Measurements from ENCODE around the gene VAV3.

Gene VAV3

DNA sequence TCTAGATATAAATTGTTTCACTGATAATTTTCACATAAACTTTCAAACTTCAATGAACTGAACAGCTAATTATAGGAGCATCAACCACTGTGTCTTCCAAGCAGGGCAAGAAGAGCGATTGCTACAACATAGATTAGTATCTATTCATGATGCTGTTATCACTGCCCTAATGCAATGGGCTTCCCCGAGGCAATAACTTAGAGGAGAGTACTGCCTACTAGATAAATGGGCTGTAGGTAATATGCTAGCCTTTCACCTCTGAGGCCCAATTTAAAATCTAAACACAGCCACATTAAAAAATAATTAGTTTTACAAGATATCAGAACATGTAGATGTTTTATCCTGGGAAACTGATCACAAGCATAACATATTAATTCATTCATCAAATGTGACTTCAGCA is 318.0 kb downstream of the VAV3 start:
- no peak for DNase-seq (ENCODE audit: low read depth)

DNA sequence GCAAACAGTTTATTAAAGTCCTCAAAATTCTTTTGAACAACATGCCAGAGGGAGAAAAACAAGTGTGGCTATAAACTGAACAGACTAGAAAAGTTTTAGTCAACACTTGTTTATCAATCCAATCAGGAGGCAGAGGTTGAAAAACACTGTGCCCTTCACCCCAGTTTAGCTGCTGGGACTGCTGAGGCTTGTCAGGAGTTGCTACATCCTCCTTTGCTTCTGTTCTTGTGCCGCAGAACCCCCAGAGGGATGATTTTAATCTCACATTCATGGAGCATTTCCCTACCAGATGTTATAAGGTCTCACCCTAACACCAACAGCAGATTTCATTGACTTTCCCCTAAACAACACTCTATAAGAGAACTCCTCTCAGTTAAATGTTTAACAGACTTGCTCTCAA is 321.2 kb downstream of the VAV3 start:
- no peak for DNase-seq (ENCODE audit: low read depth)

DNA sequence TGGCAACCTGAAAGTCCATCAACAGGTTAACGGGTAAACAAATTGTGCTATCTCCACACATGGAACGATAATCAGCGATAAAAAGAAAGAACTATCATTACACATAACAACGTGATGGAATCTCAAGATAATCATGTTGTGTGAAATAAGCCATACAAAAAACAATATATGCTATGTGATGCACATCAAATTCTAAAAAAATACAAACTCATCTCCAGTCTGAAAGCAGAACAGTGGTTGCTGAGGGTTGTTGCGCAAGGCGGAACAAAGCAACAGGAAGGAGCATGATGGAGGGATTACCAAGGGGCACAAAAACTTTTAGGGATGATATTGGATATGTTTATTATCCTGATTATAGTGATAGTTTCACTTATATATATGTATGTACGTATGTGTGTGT is 324.8 kb downstream of the VAV3 start:
- no peak for DNase-seq (ENCODE audit: low read depth)

DNA sequence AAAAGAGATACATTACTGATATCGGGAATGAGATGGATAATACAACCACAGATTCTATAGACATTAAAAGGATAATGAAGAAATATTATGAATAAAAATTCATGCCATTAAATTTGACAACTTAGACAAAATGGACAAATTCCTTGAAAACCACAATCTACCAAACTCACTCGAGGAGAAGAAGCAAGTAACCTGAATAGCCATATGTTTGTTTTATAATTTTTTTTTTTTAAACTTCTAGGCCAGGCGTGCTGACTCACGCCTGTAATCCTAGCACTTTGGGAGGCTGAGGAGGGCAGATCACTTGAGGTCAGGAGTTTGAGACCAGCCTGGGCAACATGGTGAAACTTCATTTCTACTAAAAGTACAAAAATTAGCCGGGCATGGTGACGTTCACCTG is 327.9 kb downstream of the VAV3 start:
- no peak for DNase-seq (ENCODE audit: low read depth)

DNA sequence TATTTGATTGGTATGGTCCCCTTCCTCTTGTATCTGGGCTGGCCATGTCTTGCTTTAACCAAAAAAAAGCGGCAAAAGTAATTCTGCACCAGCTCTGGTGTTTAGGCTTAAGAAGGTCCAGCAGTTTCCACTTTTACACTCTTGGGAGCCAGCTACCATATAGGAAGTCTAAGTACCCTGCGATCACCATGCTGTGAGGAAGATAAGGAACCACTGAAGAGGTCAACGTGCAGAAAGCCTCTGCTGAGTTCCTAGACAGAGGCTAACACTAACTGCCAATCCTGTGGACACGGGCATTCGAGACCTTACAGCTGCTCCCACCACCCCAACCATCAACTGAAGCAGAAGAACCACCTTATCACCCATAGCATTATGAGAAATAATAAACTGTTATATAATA is 331.4 kb downstream of the VAV3 start:
- no peak for DNase-seq (ENCODE audit: low read depth)

DNA sequence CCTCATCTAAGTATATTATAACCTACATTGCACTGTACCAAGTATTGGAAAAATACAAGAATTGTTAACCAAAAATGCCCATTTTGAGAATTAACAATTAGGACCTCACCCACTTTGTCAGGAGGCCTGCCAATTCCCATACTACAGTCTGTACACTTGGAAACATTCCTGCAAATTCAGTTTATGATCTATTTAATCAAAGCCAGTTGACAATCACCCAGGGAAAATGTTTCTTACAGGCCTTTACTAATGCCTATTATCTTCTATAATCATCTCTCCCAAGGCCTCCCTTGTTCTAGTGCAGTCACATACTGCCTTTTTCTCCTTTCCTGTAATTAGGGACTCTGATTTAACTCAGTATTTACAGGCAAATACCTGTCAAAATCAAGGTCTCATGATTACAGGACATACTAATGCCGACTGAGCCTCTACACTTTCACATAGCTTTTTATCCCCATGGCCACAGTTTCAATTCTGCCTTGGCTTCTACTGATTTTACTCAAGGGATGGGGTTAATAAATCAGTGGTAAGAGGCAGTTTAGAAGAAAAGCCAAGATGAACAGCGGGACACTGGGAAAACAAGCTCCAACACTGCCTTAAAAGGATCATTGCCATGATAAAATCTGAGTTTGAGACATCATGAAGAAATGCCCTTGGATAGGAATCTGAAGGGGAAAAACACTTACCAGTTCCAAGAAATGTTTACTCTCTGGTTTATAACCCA is 338.7 kb downstream of the VAV3 start:
- peak; percentile 8 for DNase-seq (ENCODE audit: low read depth)

DNA sequence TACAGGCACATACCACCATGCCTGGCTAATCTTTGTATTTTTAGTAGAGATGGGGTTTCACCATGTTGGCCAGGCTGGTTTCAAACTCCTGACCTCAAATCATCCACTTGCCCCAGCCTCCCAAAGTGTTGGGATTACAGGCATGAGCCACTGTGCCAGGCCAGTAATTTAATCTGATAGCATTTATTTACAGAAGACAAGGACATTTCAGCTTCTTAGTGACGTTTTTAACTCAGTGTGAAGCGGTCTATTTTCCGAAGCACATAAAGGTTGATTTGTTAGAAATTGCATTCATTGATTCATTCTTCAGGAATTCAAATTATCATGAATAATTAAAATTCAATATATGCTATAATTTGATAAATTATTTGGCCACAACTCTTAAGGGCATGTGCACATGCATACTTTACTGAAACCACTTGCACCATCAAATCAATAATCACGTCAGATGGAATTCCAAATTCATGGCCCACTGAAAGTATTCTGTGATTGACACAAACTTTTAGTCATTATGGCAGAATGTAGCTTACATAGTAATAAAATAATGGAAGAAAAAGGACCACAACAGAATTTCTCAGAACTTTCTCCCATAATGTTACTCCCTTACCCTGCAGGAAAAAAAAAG is 339.5 kb downstream of the VAV3 start:
- DNase-seq (ENCODE audit: low read depth): no peak

DNA sequence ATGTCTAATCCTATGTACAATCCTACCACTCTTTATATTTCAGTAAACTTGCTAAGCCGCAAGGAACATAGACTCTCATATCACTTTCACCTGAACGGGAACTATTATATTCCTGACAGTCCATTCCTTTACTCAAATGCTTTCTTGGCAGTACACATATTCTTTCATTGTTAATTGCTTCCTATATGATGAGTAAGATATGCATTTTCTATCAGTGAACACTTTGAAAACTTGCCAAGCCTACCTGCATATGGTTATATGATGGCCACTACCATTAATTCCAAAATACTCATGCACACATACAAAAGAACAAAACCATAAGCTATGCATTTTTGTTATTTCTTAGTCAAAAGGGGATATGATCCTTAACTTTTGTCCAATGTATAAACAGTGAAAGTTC is 341.5 kb downstream of the VAV3 start:
- DNase-seq (ENCODE audit: low read depth): no peak

DNA sequence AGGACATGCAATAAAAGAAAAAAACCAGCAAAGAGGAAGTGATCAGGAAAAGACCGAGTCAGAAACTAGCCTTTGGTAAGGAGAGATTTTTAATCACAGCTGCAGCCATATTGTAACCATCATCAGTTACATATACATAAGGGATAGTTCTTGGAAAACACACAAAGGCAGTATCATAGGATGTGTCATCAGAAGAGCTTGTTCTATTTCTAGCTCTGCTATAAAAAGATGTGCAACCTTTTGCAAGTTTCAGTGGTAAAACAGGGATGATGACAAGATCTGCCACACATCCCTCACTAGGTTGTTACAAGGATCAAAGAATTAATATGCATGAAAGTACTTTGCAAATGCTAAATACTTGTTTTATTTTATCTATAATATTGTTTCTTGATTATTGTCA is 342.0 kb downstream of the VAV3 start:
- DNase-seq (ENCODE audit: low read depth): peak; percentile 58

DNA sequence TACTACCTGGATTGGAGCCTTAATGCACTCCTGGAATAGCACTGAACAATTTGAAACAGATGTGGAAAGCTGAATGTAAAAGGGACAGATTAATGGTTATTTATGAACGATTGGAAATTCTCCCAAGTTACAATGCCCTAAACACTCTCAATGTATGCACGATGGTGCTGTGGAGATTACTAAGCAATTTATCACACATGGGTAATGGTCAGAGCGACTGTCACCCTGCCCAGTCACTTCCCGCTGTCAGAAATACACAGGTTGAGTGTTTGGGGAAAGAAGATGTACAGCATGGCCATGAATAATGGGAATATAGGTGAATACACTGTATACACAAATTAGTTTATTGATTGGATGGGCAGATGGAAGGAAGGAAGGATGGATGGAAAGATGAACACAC is 342.4 kb downstream of the VAV3 start:
- no peak for DNase-seq (ENCODE audit: low read depth)

DNA sequence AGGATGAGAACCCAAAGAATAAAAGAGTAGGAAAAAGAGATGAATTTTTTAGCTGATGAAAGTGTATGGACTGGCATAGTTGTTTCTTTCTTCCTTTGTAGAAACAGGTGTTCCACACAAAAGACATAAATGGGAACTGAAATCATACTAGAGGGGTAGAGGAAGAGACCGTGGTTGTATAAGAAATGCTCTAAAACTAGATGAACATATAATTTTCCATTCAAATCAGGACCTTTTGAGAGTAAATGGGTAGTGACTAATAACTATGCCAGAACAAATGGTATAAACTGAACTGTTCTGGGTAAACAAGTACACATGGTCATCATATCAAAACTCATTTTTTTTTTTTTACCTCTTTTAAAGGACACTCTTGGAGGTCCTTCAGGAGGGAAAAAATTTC is 344.2 kb downstream of the VAV3 start:
- DNase-seq (ENCODE audit: low read depth): no peak

DNA sequence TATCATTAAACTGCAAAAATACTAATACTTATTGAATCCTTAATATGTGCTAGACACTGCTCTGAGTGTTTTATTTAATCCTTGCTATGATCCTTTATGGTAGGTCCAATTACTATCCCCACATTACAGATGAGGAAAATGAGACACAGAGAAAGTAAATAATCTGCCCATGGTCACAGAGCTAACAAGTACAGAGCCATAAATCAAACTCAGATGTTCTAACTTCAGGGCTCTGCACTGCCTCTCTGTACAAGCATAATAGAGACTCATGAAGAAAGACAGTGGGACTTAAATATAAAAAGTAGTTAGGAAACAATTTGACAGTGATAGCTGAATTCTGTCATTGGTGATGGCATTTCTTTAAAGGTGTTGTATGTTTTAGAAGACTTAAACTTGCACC is 346.4 kb downstream of the VAV3 start:
- no peak for DNase-seq (ENCODE audit: low read depth)

DNA sequence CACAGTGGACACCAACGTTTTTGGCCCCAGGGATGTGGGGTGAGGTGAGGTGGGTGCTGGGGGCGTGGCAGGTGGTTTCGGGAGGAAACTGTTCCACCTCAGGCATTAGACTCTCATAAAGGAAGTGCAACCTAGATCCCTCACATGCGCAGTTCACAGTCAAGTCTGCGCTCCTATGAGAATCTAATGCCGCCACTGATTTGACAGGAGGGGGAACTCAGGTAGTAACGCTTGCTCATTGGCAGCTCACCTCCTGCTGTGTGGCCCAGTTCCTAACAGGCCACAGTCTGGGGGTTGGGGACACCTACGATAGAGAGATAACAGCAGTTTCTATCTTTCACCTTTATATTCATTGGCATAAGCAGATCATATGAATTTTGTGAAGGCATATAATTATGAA is 347.1 kb downstream of the VAV3 start:
- no peak for DNase-seq (ENCODE audit: low read depth)

DNA sequence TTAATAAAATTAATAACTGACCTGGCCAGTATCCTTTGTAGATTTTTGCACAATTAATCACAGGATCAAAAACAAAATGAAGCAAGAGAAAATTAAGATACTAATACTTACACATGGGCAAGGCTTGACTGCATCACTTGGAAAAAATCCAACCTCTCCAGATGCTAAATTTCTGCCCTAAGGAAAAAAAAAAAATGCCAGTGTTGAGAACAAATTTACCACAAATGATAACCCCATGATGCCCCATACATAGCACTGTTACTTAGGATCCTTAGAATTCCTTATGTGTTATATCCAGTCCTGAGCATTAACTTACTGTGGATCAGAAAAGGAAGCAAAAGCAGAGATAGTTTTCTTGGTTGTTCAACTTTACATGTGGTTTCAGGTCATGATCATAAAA is 347.5 kb downstream of the VAV3 start:
- no peak for DNase-seq (ENCODE audit: low read depth)

DNA sequence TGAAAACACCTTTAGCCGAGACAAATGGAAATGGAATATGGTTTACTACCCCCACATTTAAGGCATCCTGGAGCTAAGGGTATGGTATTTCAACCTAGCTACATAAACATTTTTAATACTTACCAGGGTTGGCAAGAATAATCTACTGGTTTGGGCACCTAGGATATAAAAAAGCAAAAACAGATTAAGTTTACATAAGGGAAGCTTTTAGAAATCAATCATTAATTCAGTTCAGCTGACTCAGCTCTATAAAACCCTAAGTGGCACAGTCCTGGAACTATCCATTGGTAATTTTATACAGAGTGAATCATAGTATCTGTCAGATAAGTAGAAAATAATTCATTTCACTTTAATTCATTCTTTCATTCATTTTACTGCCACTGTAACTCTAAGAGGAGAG is 355.2 kb downstream of the VAV3 start:
- DNase-seq (ENCODE audit: low read depth): no peak

DNA sequence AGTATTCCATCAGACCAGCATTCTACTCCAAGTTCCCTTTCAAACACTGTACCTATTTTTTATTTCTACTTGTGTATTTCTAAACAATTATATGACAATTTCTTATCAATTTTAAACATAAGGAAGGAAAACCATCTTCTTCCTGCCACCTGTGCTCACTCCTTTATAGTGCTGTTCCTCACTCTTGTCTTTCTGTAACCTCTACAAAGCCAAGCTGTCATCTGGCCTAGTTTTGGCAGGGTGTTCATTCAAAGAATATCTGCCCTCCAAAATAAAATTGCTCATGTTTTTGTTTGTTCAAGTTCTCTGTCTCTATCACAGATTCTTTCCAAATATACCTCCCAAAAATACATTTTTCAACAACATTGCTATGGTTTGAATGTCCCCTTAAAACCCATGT is 360.2 kb downstream of the VAV3 start:
- no peak for DNase-seq (ENCODE audit: low read depth)

DNA sequence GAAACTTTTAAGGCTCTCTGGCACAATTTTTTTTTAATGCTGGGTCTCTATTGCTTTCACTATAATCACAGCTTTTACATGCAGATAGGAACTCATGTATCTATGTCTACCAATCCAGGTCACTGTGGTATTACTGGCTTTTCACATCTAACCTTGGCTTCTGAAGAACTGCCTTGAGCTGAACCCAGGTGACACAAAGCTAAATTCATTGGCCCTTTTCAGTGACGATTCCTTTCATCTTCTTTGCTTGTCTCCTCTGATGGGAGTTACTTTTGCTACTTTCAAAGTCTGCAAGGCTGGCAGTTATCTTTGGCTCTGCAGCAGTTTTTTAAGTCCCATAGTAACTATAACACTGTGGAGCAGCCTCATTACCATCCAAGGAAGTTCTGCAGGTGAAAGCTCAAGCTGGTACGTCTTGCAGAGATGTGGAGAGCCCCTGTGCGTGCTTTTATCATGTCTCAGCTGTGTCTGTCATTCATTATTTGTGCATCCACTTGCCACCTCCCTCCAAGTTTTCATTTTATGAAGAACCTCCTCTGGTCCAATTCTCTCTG is 364.3 kb downstream of the VAV3 start:
- no peak for DNase-seq (ENCODE audit: low read depth)

DNA sequence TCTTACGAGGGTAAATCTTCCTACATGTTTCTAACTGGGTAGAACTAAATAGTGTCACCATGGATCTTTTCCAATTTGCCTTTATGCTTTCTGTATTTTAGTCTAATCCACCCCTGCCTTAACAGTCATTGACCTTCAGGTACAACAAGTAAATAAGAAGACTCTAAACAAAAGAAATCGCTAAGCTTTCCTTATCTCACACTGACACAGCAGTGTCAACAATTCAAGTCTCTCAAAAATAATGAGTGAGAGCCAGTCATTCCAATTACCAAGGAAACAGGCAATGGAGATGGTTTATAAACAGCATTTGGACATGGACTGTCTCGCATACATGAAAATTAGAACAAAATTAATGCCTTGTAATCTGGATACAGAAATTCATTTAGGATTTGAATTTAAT is 365.8 kb downstream of the VAV3 start:
- DNase-seq (ENCODE audit: low read depth): no peak

DNA sequence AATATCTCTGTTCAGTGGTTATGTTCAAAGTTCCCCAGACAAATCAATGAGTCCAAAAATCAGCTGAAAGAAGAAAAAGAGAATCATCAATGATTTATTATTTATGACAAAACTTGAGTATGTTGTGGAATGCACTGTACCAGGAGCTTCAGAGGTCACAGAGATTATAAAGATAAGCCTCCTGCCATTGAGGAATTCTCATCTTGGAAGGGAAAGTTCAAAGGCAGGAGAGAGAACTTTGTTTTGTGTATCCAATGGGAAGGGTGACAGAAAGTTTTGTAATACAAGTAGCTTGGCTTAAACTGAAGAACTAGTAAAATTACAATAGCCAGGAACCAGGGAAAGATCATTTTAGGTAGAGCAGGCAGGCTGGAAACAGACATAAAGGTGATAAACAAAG is 367.7 kb downstream of the VAV3 start:
- no peak for DNase-seq (ENCODE audit: low read depth)

DNA sequence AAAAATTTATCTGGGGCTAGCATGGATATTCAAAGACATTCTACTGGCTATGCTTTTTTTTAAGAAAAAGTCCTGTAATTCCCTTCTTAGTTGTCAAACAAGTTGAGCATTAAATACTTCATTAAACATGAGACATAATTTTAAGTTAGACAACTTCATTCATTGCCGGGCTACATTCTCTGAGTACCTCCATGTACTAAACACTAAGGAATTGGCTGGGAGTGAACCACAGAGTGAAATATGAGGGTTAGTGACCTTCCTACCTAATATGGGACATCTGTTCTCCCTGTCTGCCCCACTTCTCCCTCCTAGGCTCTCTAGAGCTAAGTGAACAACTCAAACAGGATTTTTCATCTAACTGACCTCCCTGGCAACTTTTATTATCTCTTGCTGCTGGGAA is 370.4 kb downstream of the VAV3 start:
- no peak for DNase-seq (ENCODE audit: low read depth)

DNA sequence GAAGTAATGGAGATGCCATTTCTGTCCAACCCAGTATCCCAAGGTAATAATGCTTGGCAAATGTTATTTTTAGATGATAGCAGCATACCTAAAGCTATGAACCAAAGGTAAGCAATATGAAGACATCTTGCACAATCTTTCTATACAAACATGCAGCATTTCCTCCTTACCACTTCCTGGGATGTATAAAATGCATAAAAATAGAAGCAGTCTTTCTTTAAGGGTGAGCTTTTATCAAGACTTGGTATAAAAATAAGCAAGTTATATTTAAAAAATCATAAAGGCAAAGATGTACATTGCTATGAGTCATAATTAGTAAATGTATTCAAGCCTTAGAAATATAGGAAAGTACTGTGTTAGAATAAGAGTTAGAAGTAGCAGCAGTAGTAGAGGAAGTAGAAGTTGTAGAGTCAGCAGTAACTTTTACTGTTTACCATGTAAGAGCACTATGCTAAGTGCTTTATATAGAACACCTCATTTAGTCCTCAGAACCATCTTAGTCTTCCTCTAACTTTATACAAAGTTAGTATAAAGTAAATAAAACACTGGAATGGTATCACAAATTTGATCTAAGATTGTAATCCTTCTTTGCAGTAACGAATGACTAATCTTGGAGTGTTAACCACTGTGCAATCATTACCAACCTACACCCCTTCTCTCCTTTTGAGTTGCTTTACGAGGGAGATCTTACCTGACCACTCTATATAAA is 371.3 kb downstream of the VAV3 start:
- no peak for DNase-seq (ENCODE audit: low read depth)

DNA sequence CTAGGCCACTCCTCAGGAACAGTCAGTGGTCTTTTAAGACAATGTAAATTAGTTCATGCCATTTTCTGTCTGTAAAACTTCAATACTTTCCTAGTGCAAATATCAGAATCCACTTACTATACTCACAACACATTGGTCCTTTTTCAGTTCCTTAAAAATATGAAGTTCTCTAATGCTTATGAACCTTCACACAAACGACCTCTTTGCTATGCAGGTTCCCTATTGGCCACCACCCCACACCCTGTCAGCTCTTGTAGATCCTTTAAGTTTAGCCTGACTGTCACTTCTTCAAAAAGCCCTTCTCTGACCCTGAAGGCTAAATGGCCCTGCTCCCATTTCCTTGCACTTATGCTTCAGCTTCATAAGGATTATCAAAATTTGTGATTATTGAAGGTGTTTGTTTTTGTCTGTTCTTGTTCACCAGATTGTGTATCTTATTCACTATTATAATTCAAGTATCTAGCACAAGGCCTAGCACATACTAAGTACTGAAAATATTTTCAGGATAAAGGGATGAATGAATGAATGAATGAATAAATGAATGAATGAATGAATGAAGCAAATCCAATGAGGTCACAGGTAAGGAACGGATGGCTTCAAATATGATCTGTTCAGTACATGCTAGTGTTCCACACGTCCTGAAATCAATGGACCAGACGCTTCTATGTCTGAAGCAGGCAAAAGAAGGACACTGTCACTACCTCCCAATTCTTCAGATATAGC is 373.9 kb downstream of the VAV3 start:
- no peak for DNase-seq (ENCODE audit: low read depth)

DNA sequence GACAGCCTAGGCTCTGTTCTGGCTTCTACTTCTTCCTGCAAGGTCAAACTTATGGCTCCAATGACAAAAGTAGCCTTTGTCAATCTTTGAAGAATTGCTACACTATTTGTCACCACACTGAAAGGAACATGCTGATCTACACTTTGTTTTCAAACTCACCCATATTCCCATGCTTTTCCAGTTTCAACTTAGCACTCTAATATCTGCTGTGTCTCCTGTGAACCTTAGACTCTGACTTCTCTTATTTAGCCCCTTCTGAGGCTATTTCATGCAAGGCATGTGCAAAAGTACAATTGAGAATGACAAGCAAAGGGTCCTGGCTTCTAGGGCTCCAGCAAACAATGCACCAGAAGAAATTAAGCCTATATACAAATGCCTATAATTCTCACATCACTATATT is 374.9 kb downstream of the VAV3 start:
- DNase-seq (ENCODE audit: low read depth): no peak

All from fibroblast of gingiva (primary cell).